HepG2 (cell line): ENCODE results near the gene SLC28A1. TPM values are rescaled to one million over a fixed set of nuclear protein-coding genes. Genes with fewer than 3 reads are reported as not detected.

Source experiments
- GTF3A ChIP-seq: sonication (generic); formaldehyde crosslinking; conservative IDR thresholded peaks from 2 replicates; pipeline ENCODE4 v1.4.0; 2020; ENCODE audit warnings: mild to moderate bottlenecking, missing genetic modification reagents
- HNF1A ChIP-seq, 2 experiments: sonication (generic) in 1 of 2; formaldehyde crosslinking in 1 of 2; IDR thresholded peaks; 2 replicates each; pipeline versions ENCODE4 v1.4.0 to v1.6.1; 2016 to 2020; ENCODE audit warnings: borderline replicate concordance in 1 of 2, low read depth in 1 of 2, mild to moderate bottlenecking in 1 of 2, missing genetic modification reagents in 1 of 2
- HOXA9 ChIP-seq: sonication (generic); formaldehyde crosslinking; IDR thresholded peaks from 2 replicates; pipeline ENCODE4 v1.8.1; 2022; ENCODE audit warnings: missing genetic modification reagents, mild to moderate bottlenecking, moderate library complexity, borderline replicate concordance
- MTA3 ChIP-seq: sonication (generic); formaldehyde crosslinking; IDR thresholded peaks from 2 replicates; pipeline ENCODE4 v1.4.0; 2020; ENCODE audit warnings: missing genetic modification reagents
- NFE2L2 ChIP-seq: fragments of 150-350 bp; IDR thresholded peaks from 2 replicates; pipeline ENCODE4 v1.6.1; 2014; ENCODE audit warnings: low read length
- SNRNP70 ChIP-seq: fragments of 200-400 bp; formaldehyde crosslinking; IDR thresholded peaks from 2 replicates; pipeline ENCODE4 v1.6.1; 2017; ENCODE audit warnings: mild to moderate bottlenecking, low read depth, low read length, moderate library complexity
- SP5 ChIP-seq: IDR thresholded peaks from 2 replicates; pipeline ENCODE4 v1.6.1; 2016; ENCODE audit warnings: low read depth, borderline replicate concordance
- STAG1 ChIP-seq: sonication (generic); formaldehyde crosslinking; IDR thresholded peaks from 2 replicates; pipeline ENCODE4 v1.4.0; 2020; ENCODE audit warnings: missing genetic modification reagents
- YEATS2 ChIP-seq: sonication (generic); formaldehyde crosslinking; IDR thresholded peaks from 2 replicates; pipeline ENCODE4 v1.4.0; 2020; ENCODE audit warnings: missing genetic modification reagents, borderline replicate concordance
- ZMYM3 ChIP-seq: sonication (generic); formaldehyde crosslinking; IDR thresholded peaks from 2 replicates; pipeline ENCODE4 v1.5.1; 2020; ENCODE audit warnings: mild to moderate bottlenecking, missing genetic modification reagents
- polyA plus RNA-seq, 8 experiments: library from polyadenylated mRNA; depleted of rRNA in 3 of 8; stranded (reverse) in 7 of 8; unstranded in 1 of 8; fragments of >200 nt; fragmentation: Illumina TruSeq in 4 of 8; extraction: Trizol in 4 of 8; gene quantifications; 2 replicates each; pipeline versions ENCODE4 v1.2.1 to v1.2.3, GENCODE V29; 2011 to 2016; ENCODE audit warnings: low read depth in 4 of 8, missing spikeins in 1 of 8, mixed read lengths in 1 of 8; ENCODE audit not compliant: insufficient read depth in 1 of 8
- total RNA-seq, 5 experiments: library from RNA; depleted of rRNA; stranded (reverse); fragments of >200 nt; fragmentation: Illumina TruSeq; extraction: Trizol; gene quantifications; 2 replicates each; pipeline ENCODE4 v1.2.3, GENCODE V29; 2016; ENCODE audit warnings: low read depth in 1 of 5
- TF ChIP-seq, protein P1 (sequence below): sonication (generic); formaldehyde crosslinking; IDR thresholded peaks from 2 replicates; pipeline ENCODE4 v1.4.0; 2020; ENCODE audit warnings: missing genetic modification reagents, borderline replicate concordance
- TF ChIP-seq, protein P2 (sequence below): sonication (generic); formaldehyde crosslinking; IDR thresholded peaks from 2 replicates; pipeline ENCODE4 v1.5.1; 2020; ENCODE audit warnings: mild to moderate bottlenecking, missing genetic modification reagents, moderate library complexity
- TF ChIP-seq, protein P3 (sequence below): sonication (generic); formaldehyde crosslinking; IDR thresholded peaks from 2 replicates; pipeline ENCODE4 v1.4.0; 2020; ENCODE audit warnings: mild to moderate bottlenecking, low read depth, missing genetic modification reagents

The SLC28A1 gene
- total and polyA plus RNA-seq, 2 of the 13 experiments (the other 11 are each of a cell fraction or from before 2014, with no cell fraction given) = 0.31 to 5.8 TPM

- TF ChIP-seq, protein P1, sequence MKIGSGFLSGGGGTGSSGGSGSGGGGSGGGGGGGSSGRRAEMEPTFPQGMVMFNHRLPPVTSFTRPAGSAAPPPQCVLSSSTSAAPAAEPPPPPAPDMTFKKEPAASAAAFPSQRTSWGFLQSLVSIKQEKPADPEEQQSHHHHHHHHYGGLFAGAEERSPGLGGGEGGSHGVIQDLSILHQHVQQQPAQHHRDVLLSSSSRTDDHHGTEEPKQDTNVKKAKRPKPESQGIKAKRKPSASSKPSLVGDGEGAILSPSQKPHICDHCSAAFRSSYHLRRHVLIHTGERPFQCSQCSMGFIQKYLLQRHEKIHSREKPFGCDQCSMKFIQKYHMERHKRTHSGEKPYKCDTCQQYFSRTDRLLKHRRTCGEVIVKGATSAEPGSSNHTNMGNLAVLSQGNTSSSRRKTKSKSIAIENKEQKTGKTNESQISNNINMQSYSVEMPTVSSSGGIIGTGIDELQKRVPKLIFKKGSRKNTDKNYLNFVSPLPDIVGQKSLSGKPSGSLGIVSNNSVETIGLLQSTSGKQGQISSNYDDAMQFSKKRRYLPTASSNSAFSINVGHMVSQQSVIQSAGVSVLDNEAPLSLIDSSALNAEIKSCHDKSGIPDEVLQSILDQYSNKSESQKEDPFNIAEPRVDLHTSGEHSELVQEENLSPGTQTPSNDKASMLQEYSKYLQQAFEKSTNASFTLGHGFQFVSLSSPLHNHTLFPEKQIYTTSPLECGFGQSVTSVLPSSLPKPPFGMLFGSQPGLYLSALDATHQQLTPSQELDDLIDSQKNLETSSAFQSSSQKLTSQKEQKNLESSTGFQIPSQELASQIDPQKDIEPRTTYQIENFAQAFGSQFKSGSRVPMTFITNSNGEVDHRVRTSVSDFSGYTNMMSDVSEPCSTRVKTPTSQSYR = no peak
- no peak for TF ChIP-seq NFE2L2
- no peak for TF ChIP-seq HOXA9 (CRISPR knock-in tag)
- TF ChIP-seq MTA3 (CRISPR knock-in tag) = no peak
- no peak for TF ChIP-seq HNF1A (IDR thresholded peaks at IDR 0.05; ENCODE audit: low read depth)
- no peak for TF ChIP-seq HNF1A (CRISPR knock-in tag; IDR thresholded peaks at IDR 0.05; ENCODE audit: borderline replicate concordance)
- no peak for TF ChIP-seq ZMYM3 (CRISPR knock-in tag)
- no peak for TF ChIP-seq SP5 (CRISPR knock-in tag)
- TF ChIP-seq, protein P2, sequence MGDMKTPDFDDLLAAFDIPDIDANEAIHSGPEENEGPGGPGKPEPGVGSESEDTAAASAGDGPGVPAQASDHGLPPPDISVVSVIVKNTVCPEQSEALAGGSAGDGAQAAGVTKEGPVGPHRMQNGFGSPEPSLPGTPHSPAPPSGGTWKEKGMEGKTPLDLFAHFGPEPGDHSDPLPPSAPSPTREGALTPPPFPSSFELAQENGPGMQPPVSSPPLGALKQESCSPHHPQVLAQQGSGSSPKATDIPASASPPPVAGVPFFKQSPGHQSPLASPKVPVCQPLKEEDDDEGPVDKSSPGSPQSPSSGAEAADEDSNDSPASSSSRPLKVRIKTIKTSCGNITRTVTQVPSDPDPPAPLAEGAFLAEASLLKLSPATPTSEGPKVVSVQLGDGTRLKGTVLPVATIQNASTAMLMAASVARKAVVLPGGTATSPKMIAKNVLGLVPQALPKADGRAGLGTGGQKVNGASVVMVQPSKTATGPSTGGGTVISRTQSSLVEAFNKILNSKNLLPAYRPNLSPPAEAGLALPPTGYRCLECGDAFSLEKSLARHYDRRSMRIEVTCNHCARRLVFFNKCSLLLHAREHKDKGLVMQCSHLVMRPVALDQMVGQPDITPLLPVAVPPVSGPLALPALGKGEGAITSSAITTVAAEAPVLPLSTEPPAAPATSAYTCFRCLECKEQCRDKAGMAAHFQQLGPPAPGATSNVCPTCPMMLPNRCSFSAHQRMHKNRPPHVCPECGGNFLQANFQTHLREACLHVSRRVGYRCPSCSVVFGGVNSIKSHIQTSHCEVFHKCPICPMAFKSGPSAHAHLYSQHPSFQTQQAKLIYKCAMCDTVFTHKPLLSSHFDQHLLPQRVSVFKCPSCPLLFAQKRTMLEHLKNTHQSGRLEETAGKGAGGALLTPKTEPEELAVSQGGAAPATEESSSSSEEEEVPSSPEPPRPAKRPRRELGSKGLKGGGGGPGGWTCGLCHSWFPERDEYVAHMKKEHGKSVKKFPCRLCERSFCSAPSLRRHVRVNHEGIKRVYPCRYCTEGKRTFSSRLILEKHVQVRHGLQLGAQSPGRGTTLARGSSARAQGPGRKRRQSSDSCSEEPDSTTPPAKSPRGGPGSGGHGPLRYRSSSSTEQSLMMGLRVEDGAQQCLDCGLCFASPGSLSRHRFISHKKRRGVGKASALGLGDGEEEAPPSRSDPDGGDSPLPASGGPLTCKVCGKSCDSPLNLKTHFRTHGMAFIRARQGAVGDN = peak; percentile 41
- TF ChIP-seq YEATS2 (CRISPR knock-in tag) = no peak
- no peak for TF ChIP-seq GTF3A
- peak; percentile 91 for TF ChIP-seq STAG1 (CRISPR knock-in tag)
- TF ChIP-seq, protein P3, sequence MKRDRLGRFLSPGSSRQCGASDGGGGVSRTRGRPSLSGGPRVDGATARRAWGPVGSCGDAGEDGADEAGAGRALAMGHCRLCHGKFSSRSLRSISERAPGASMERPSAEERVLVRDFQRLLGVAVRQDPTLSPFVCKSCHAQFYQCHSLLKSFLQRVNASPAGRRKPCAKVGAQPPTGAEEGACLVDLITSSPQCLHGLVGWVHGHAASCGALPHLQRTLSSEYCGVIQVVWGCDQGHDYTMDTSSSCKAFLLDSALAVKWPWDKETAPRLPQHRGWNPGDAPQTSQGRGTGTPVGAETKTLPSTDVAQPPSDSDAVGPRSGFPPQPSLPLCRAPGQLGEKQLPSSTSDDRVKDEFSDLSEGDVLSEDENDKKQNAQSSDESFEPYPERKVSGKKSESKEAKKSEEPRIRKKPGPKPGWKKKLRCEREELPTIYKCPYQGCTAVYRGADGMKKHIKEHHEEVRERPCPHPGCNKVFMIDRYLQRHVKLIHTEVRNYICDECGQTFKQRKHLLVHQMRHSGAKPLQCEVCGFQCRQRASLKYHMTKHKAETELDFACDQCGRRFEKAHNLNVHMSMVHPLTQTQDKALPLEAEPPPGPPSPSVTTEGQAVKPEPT (CRISPR knock-in tag) = no peak
- TF ChIP-seq SNRNP70 = no peak
These were observed 50.7 kb downstream of the SLC28A1 start (continued) for GRCh38 chr15:84934942-84935729.
